Activated T-helper 1 cell treated with anti-CD3 and anti-CD28 coated beads, Interleukin-2, amount 50 U/mL, for 16 hours (primary cell): ENCODE data around the gene MS4A14.
A peak's percentile ranks its signal among the peaks of the same experiment; 100 is the strongest.
"Not testable (repeated sequence)": the region's sequence is repeated elsewhere in the genome, so short reads cannot be mapped to it uniquely, and the experiment has no call there.

Source experiments
- DNase-seq, 2 donors: peaks; one replicate each; pipeline ENCODE4 v3.0.0-alpha.2; 2020; ENCODE audit warnings: low read depth in 1 of 2, low spot score in 1 of 2

MS4A14 gene, protein sequence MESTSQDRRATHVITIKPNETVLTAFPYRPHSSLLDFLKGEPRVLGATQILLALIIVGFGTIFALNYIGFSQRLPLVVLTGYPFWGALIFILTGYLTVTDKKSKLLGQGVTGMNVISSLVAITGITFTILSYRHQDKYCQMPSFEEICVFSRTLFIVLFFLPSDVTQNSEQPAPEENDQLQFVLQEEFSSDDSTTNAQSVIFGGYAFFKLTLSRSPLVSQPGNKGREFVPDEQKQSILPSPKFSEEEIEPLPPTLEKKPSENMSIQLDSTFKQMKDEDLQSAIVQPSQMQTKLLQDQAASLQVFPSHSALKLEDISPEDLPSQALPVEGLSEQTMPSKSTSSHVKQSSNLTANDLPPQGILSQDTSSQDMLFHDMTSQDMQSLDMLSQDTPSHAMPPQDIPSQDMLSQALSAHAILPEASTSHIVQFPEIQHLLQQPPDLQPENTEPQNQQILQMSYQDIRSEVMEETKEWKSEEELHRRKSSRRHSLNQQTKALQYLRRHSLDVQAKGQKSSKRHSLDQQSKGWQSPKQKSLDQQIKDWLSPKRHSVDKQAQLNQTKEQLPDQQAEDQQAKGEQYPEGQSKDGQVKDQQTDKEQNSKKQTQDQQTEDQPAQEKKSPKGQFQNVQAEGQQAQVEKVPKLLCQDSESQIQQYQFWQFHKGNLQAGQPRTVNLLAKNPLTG

DNA sequence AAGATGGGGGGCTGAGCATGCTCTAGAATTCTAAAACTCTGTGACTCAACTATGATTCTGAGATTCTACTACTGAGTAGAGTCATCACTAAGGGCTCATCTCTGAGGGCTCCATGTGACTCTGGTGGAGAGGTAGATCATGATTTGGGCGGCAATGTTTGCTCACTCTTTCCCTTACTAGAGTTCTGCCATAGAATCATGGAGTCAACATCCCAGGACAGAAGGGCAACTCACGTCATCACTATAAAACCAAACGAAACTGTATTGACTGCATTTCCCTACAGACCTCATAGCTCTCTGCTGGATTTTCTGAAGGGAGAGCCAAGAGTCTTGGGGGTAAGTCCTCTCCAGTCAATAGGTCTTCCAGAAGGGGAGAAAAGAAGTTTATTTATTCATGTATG, at the start of gene MS4A14:
MS4A14 (plus strand) TSS at position 78 of the 400 bp plus-strand sequence; CDS start at position 198, 120 bp downstream.
- DNase-seq, result no peak

DNA sequence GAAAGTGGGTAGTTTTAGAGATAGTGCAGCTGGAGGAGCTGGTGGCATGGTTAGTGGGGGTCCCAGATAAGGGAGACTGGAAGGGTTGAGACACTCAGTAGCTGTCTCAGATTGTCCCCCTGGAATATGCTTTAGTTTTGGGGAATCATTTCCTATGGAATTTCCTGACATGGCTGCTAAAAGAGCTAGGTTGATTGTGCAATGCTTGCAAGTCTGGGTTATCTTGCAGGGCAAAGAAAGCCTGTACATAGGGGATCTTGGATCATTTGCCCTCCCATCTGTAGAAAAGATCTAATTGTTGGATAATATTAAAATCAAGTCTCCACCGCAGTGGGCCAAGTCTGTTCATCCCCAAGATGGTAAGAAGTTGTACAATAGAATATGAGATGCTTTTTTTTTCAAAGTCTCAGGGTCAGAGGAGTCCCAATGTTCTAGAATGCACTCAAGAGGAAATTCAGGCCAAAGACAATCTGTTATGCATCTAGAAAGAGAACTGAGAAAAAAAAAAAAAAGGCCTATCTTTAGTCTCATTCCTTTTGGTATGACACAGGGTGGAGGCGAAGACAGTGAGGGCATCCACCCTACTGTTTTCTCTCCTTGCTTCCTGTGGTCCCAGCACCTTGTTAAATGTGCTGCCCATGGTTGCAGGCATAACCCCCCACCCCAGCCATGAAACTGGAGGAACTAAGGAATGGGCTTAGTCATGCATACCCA, 49.0 kb upstream of the MS4A14 start:
- DNase-seq, result no peak

DNA sequence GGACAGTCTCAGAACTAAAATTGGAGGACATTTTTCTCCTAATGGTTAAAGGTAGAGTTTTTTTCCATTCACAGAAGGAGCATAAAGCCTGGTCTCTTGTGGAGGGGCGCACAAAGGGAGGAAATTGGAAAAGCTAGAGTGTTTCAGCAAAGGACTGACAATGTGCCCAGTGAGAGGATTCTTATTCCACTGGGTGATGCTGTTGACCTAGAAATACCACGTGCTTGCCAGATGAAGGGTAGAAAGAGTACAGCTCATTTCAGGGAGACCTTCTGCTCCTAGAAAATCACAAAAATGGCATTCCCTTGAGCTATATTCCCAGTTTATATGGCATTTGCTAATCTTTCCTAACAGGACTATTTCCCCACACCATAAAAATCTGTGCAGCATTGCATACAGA, 48.1 kb upstream of the MS4A14 start:
- no peak for DNase-seq

DNA sequence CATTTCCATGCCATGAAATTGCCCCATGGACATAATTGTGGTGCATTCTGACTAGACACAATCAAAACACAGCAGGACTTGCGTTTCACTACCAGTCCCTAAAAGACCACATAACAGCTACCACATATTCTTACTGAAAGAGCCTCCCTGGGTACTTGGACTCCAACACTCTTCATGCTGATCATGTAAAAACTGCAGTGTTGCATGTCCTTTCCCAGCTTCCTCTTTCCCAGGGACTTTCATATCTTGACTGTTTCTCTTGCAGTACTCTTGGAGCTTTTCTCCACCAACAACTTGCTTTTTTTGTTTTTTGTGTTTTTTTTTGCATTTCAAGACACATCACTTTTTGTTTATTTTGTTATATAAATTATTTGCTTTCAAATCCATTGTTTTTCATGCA, 46.3 kb upstream of the MS4A14 start:
- no peak for DNase-seq

DNA sequence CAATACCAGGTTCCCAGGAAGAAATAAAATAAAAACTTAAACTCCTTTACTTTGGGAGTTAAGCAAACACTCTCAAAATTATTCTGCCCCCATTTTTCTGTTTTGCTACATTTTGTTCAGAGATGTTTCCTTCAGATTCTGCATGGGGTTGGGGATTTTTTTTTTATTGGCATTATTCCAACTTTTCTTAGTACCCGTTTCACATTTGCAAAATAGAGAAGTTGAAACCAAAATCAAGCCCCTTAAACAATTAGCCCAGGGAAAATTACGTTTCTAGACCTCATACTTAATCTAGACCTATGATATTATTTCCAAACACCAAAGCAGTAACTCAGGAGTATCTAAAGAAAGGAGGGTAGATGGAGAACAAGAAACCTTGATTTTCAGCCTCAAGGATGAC, 38.5 kb upstream of the MS4A14 start:
- no peak for DNase-seq

DNA sequence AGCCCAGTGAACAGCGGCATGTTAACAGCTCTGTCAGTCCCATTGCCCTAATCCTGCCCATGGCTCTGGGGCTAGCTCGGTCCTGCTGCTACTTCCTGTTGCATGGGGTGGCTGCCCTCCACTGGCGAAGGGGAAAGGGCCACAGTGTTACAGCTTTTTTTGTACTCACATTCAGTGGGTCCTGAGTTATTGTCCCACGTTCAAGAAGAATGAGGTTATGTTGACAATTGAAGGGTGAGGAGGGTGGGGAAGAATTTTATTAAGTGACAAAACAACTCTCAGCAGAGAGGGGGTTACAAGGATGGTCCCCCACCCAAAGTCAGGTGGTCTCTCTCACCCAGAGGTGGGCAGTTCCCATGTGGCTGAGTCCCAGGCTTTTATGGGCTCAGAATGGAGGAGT, 35.6 kb upstream of the MS4A14 start:
- no peak for DNase-seq

DNA sequence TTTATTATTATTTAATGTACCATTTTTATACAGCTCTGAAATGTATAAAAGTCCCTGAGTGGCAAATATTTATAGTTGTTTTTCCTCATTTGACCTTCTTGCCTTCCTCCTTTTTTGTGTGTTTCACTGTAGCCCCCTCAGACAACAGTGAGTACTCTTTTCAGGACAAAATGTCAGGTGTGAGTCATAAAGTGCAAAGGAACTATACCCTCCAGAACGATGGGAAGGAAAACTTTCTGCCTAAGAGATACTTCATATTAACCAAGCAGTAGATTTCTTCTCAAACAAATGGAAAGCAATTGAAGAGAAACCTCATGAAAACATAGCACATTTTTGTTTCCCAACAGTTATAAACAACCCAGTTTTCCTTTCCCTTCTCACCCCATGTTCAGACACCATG, 34.0 kb upstream of the MS4A14 start:
- DNase-seq, result no peak

DNA sequence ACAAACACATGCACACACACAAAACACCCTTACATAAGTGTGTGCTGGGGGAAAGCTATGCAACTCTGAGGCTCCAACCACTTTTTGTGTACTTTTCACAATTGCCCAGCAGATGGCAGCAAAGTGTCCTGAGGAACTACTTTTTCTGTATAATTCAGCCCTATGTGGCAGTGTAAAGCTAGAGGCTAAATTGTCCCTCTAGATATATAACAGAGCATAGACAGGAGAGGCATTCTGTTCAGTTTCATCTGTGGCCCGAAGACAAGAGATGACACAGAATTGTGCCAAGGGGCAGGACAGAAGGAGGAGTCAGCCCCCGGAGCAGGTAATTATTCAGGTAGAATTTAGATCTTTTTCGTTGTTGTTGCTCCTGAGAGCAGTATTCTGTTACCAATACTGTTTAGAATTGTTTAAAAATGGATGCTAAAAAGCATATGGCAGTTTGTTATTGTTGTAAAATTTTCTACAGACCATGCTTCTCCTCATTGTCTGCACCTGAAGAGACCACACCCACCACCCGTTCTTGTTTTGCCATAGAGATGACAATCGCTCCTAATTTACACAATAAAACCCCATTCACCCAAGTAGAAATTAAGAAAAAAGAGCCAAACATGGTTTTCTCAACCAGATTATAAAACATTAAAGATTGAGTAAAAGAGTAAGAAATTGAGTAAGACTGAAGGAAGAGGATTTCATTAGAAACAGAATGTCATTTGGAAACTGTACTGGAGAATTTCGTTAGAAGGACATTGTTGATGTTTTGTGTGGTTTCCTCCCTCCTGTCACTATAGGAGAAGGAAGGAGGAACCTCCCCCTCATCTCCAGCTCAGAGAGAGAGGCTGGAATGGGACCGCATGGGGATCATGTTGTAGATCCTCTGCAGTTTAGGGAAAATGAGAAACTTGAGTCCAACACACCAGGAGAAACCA, 32.5 kb upstream of the MS4A14 start:
- peak in 1 of 2 donors; percentile 33 for DNase-seq

DNA sequence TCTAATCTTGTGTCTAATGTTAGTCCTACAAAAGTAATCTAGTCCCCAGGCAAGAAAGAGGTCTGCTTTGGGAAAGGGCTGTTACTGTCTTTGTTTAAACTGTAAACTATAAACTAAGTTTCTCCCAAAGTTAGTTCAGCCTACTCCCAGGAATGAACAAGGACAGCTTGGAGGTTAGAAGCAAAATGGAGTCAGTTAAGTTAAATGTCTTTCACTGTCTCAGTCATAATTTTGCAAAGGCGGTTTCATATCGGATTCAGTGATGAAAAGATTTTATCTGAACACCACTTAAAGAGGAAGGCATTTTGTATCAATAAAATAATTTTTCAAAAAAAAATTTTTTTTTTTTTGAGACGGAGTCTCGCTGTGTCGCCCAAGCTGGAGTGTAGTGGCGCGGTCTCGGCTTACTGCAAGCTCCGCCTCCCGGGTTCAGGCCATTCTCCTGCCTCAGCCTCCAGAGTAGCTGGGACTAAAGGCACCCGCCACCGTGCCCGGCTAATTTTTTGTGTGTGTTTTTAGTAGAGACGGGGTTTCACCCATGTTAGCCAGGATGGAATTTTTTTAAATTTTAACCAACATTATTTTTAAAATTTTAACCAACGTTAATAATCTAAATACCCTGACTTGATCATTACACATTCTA, 29.9 kb upstream of the MS4A14 start:
- not testable (repeated sequence) for DNase-seq

DNA sequence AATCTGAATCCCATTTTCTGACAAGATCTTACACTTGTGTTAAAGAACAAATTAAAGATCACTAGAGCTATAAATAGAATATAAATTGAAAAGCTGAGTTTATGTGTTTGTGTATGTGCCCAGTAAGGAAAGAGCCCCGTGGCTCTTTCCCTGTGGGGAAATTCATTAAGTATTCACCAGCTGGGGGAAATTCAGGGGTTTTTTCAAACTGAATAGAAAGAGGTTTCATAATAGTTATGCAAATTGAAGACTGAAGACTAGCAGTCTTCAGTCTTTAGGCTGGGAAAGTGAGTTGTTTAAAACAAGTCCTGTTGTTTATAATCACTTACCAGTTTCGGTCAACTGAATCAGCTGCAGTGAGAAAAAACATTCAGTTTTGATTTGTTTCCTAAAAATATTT, 29.2 kb upstream of the MS4A14 start:
- no peak for DNase-seq

DNA sequence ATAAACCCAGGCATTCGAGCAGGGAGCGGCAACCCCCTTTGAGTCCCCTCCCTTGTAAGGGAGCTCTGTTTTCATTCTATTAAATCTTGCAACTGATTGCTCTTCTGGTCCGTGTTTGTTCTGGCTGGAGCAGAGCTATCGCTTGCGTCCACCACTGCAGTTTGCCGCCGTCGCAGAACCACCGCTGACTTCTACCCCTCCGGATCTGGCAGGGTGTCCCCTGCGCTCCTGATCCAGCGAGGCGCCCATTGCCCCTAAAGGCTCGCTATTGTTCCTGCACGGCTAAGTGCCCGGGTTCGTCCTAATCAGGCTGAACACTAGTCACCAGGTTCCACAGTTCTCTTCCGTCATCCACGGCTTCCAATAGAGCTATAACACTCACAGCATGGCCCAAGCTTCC, 28.4 kb upstream of the MS4A14 start:
- DNase-seq, result no peak

DNA sequence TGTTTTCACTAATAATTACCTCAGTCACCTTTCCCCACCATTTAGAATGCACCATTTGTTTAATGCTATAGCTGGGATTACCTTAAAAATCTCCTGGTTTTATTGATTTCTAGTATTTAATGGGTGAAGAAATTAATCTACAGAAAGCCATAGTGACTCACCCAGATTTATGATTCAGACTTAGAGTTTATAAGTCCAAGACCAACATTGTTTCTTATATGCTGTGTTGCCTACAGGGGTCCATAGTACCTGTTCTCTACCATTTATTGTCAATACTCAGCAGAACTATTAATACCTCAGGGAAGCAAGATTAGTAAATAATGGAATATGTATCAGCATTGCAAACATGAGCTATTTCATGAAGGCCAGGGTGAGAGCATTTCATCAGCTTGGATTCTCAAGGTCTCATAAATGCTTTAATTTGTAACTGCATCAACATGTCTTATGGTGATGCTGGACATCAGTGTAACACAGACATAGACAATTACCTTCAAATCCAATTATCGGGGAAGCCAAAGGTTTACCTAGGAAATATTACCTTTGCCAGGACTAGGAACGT, 25.9 kb upstream of the MS4A14 start:
- no peak for DNase-seq

DNA sequence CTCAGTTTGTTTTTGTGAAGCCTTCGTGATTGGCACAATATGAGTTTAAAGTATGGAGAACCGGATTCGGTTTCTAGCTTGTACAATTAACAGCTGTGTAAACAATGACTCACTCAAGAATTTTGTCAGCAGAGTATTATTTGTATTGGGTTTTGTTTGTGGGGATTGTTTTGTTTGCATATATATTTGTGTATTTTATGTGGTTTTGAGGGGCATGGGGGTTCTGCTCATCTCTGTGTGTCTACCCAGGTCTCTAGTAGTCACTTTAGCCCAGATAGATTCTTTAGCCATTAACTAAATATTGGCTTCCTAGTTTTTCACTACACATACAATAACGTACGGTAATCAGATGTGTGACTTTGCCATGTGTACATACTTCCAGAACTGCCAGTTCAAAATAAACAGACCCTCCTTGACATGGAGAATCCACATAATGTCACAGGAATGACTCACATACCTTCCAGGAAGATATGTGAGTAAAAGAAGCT, 25.4 kb upstream of the MS4A14 start:
- DNase-seq, result no peak

DNA sequence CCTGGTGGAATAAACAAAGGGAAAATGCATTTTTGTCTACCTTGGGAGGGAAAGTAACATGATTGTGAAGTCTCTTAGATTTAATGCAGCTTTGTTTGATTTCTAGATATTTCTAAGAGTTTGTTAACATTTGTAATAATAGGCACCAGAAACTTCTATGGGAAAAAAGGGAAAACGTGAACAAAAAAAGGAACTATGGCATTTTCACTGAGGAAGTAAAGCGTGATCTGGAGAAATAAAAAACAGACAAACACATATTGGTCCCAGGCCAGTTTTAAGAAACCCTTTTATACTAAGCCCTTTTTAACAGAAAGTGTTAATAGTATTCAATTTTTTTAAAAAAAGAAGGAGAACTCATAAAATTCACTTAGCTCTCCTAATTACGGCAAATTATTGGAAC, 24.9 kb upstream of the MS4A14 start:
- no peak for DNase-seq

DNA sequence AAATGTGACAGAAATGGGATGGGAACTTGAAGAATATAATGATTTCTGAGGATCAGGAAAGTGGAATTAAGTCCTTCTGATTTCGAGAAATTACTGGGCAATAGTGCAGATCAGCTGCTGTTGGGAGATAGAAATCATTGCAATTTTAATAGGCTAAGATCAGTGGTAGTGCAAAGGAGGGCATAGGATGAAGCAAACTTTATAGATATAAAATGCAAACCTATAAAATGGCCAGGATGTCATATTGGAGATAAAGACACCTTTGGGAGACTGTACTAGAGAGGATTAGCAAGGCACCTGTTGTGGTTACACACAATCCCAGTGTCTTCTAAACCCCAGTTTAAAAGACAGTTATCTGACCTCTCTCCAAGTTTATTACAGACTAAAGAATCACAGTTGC, 24.4 kb upstream of the MS4A14 start:
- no peak for DNase-seq

DNA sequence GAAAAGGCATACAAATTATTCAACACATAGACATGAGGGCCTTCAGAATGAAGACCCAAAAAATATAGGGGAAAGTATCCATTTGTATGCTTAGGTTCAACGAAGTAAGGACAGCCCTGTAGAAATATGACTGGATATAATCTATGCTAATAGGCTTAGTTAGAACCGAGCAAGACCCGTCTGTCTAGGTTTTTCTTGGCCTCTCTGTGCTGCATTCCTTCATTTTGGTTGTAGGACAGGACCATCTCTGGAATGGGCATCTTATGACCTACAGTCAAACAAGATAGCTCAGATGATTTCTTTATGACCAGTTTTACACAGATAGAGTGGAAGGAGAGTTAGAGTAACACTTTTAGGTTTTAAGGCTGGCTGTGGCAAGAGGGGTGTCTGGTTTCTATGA, 23.5 kb upstream of the MS4A14 start:
- no peak for DNase-seq

DNA sequence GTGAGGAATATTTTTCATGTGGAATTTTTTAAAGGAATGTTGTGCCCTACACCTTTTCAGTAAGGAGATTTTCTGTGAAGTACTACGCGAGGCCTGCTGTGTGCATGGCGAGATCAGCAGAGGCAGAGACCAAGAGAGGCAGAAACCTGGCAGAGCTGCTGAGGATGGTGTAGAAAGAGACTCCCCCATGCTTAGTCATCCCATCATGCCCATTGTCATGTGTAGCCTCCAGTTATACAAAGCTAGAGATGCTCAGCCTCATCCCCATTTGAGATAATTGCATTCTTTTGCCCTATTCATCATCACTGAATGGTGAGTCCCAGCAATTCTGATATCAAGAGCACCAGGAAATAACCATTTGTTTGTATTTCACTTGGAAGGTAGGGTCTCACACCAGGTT, 20.9 kb upstream of the MS4A14 start:
- no peak for DNase-seq

DNA sequence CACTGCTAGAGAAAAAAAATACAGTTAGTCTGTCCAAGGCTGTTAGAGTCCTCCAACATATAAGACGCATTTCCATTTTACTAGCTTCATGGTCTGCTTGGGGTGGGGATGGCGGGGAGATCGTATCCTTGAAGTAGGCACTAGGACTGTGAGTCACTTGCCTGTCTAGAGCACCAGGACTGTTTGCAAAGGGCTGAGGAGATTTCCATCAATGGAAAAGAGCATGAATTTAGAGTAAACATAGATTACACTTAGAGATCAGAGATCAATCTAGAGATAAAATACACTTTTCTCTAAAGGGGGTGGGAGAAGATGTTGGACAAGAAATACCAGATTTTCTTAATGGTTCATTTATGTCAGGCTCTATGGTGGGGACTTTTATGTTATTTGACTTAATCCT, 19.7 kb upstream of the MS4A14 start:
- DNase-seq, result no peak

DNA sequence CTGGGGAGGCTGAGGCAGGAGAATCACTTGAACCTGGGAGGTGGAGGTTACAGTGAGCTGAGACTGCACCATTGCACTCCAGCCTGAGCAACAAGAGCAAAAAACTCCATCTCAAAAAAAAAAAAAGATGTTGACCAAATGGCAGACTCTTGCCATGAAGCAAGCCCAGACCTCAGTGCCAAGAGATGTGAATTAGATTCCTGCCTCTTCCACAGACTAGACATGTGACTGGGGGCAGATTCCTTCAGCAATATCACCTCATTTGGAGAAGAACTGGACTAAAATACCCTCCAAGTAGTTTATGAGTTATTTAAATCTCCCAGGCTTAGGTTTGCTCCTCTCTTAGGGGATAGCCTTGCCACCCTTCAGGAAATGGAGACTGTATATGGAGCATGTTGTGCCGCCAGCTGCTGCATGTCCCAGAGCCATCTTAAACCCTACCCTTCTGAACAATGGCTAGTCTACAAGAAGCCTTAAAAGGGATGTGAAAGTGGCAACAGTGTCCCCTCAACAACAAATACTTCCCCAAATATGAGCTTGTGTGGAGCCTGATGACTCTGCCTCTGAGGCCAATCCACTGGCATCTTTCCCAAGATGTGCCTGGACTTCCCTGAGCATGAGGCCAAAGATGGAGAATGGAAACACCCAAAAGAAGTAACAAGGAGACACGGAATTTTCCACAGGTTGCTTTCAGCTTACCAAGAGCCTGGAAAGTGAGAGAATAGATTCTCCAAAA, 18.7 kb upstream of the MS4A14 start:
- DNase-seq, result no peak
